H1 (cell line): ENCODE results near the gene SLC12A7. TPM values are rescaled to one million over a fixed set of nuclear protein-coding genes. Genes with fewer than 3 reads are reported as not detected.

Source experiments
- CTCF ChIA-PET: fragments of 300-600 bp; sonication (Branson Sonifier 250); formaldehyde crosslinking; loops from one replicate; lab custom pipeline; 2021; ENCODE audit not compliant: partially characterized antibody; lab: Charles Lee
- POLR2A ChIA-PET: fragments of 300-600 bp; sonication (Branson Sonifier 250); formaldehyde crosslinking; loops from one replicate; lab custom pipeline; 2021; ENCODE audit warnings: inconsistent platforms; ENCODE audit not compliant: partially characterized antibody; lab: Charles Lee
- DNase-seq, 2 experiments: peaks; one replicate each; pipeline versions ENCODE4 v3.0.0 to v3.0.0-alpha.2; 2010 to 2022; ENCODE audit warnings: low spot score in 2 of 2, low read depth in 1 of 2, mixed read lengths in 1 of 2
- FAIRE-seq: peaks from 2 replicates; lab custom pipeline; 2011; peaks lifted over from hg19 to GRCh38; lab: Jason Lieb, UNC
- H2AFZ ChIP-seq: 2 replicates; pipeline ENCODE4 v1.8.1; 2012; ENCODE audit warnings: low read length, inconsistent platforms
- H2AK5ac ChIP-seq: 2 replicates; pipeline ENCODE4 v1.6.1; 2013; ENCODE audit warnings: low read depth, low read length
- H2BK120ac ChIP-seq: replicated peaks from 2 replicates; pipeline ENCODE3; 2013; ENCODE audit warnings: low read depth, low read length, inconsistent platforms
- H2BK12ac ChIP-seq: 2 replicates; pipeline ENCODE4 v1.6.1; 2013; ENCODE audit warnings: low read depth, low read length
- H2BK15ac ChIP-seq: 2 replicates; pipeline ENCODE4 v1.6.1; 2013; ENCODE audit warnings: low read length
- H2BK20ac ChIP-seq: 2 replicates; pipeline ENCODE4 v1.6.1; 2013; ENCODE audit warnings: low read length
- H2BK5ac ChIP-seq: 2 replicates; pipeline ENCODE4 v1.6.1; 2013; ENCODE audit warnings: low read depth, low read length
- H3K14ac ChIP-seq: 2 replicates; pipeline ENCODE4 v1.6.1; 2013; ENCODE audit warnings: inconsistent platforms; ENCODE audit not compliant: insufficient read length
- H3K18ac ChIP-seq: 2 replicates; pipeline ENCODE4 v1.6.1; 2013; ENCODE audit warnings: low read length; ENCODE audit errors: extremely low read depth
- H3K23ac ChIP-seq: 2 replicates; pipeline ENCODE4 v1.6.1; 2013; ENCODE audit warnings: inconsistent platforms; ENCODE audit not compliant: insufficient read length
- H3K23me2 ChIP-seq: 2 replicates; pipeline ENCODE4 v1.6.1; 2013; ENCODE audit warnings: low read depth, low read length
- H3K27ac ChIP-seq: 2 replicates; pipeline ENCODE4 v1.6.1; 2011; ENCODE audit warnings: low read depth, low read length, inconsistent platforms
- H3K27me3 ChIP-seq, 4 experiments: replicated peaks in 1 of 4; 1 replicate in 1 of 4; 2 replicates in 3 of 4; pipeline versions ENCODE4 v1.6.1 to v1.8.1; 2011 to 2013; ENCODE audit warnings: low read length in 3 of 4, mild to moderate bottlenecking in 3 of 4, inconsistent platforms in 2 of 4, mixed read lengths in 2 of 4, moderate library complexity in 1 of 4; ENCODE audit not compliant: control insufficient read depth in 3 of 4, insufficient read depth in 3 of 4; ENCODE audit errors: extremely low read depth in 1 of 4
- H3K36me3 ChIP-seq, 4 experiments: 2 replicates each; pipeline versions ENCODE4 v1.6.1 to v1.8.1; 2011 to 2013; ENCODE audit warnings: mild to moderate bottlenecking in 4 of 4, low read length in 3 of 4, moderate library complexity in 2 of 4, control low read depth in 1 of 4, inconsistent platforms in 1 of 4; ENCODE audit not compliant: insufficient read depth in 4 of 4, control insufficient read depth in 2 of 4
- H3K4ac ChIP-seq: replicated peaks from 2 replicates; pipeline ENCODE3; 2013; ENCODE audit warnings: low read length, low read depth, mixed read lengths, inconsistent platforms; ENCODE audit not compliant: insufficient read length
- H3K4me1 ChIP-seq, 4 experiments: replicated peaks in 1 of 4; 1 replicate in 1 of 4; 2 replicates in 3 of 4; pipeline versions ENCODE4 v1.6.1 to v1.8.1; 2011 to 2013; ENCODE audit warnings: low read length in 3 of 4, inconsistent platforms in 2 of 4, mixed read lengths in 1 of 4; ENCODE audit not compliant: insufficient read depth in 4 of 4, control insufficient read depth in 3 of 4
- H3K4me2 ChIP-seq, 2 experiments: 2 replicates each; pipeline versions ENCODE4 v1.6.1 to v1.8.1; 2011 to 2013; ENCODE audit warnings: low read depth in 2 of 2, low read length in 2 of 2, control low read depth in 1 of 2, inconsistent platforms in 1 of 2, mild to moderate bottlenecking in 1 of 2; ENCODE audit not compliant: insufficient read depth in 1 of 2
- H3K4me3 ChIP-seq, 4 experiments: fragments of 200-600, 300-600 bp in 1 of 4; sonication (generic), shearing (Covaris generic), sonication (Bioruptor Twin) in 1 of 4; 2 replicates each; pipeline versions ENCODE4 v1.5.1 to v1.8.1; 2011 to 2016; ENCODE audit warnings: low read length in 4 of 4, low read depth in 3 of 4, control low read depth in 2 of 4, inconsistent platforms in 2 of 4, mild to moderate bottlenecking in 2 of 4, mixed read lengths in 1 of 4, moderate library complexity in 1 of 4; ENCODE audit not compliant: insufficient read depth in 2 of 4; ENCODE audit errors: extremely low read depth in 1 of 4
- H3K56ac ChIP-seq: replicated peaks from 2 replicates; pipeline ENCODE3; 2013; ENCODE audit warnings: low read depth, mild to moderate bottlenecking, mixed read lengths, low read length, inconsistent platforms; ENCODE audit not compliant: insufficient read length
- H3K79me1 ChIP-seq: 2 replicates; pipeline ENCODE4 v1.6.1; 2013; ENCODE audit warnings: low read depth, low read length, control low read depth
- H3K79me2 ChIP-seq, 2 experiments: 2 replicates each; pipeline versions ENCODE4 v1.6.1 to v1.8.1; 2012 to 2013; ENCODE audit warnings: low read length in 2 of 2, mild to moderate bottlenecking in 2 of 2, inconsistent platforms in 1 of 2; ENCODE audit not compliant: insufficient read depth in 2 of 2, control insufficient read depth in 1 of 2
- H3K9ac ChIP-seq, 4 experiments: replicated peaks in 1 of 4; 1 replicate in 1 of 4; 2 replicates in 3 of 4; pipeline versions ENCODE4 v1.6.1 to v1.8.1; 2011 to 2013; ENCODE audit warnings: low read depth in 3 of 4, low read length in 3 of 4, control low read depth in 2 of 4, mild to moderate bottlenecking in 2 of 4, moderate library complexity in 2 of 4, inconsistent platforms in 1 of 4; ENCODE audit errors: extremely low read depth in 1 of 4
- H3K9me3 ChIP-seq, 2 experiments: 2 replicates each; pipeline versions ENCODE4 v1.6.1 to v1.8.1; 2012 to 2013; ENCODE audit warnings: mild to moderate bottlenecking in 2 of 2, moderate library complexity in 2 of 2, control low read depth in 1 of 2, inconsistent platforms in 1 of 2, low read depth in 1 of 2, low read length in 1 of 2, mixed read lengths in 1 of 2; ENCODE audit not compliant: insufficient read depth in 2 of 2
- H4K20me1 ChIP-seq, 2 experiments: replicated peaks in 1 of 2; 2 replicates each; pipeline versions ENCODE3 to v1.8.1; 2011 to 2013; ENCODE audit warnings: inconsistent platforms in 2 of 2, low read length in 2 of 2, mild to moderate bottlenecking in 1 of 2; ENCODE audit not compliant: insufficient read depth in 2 of 2, control insufficient read depth in 1 of 2
- H4K5ac ChIP-seq: 2 replicates; pipeline ENCODE4 v1.6.1; 2013; ENCODE audit warnings: low read length, low read depth, mixed read lengths, inconsistent platforms; ENCODE audit not compliant: insufficient read length
- H4K8ac ChIP-seq: 2 replicates; pipeline ENCODE4 v1.8.0; 2013; ENCODE audit warnings: mild to moderate bottlenecking, moderate library complexity, low read length, inconsistent platforms; ENCODE audit not compliant: insufficient read depth; ENCODE audit errors: extremely low read depth
- H4K91ac ChIP-seq: replicated peaks from 2 replicates; pipeline ENCODE3; 2013; ENCODE audit warnings: low read length, mixed read lengths, inconsistent platforms; ENCODE audit not compliant: insufficient read length
- HDAC2 ChIP-seq, 2 experiments: fragments of 300-600 bp in 1 of 2; sonication (generic) in 1 of 2; IDR thresholded peaks; 2 replicates each; pipeline ENCODE4 v1.6.1; 2011 to 2012; ENCODE audit warnings: low read depth in 2 of 2, low read length in 2 of 2, mild to moderate bottlenecking in 2 of 2, moderate library complexity in 2 of 2, borderline replicate concordance in 1 of 2, inconsistent platforms in 1 of 2
- HDAC6 ChIP-seq: IDR thresholded peaks from one replicate; pipeline ENCODE4 v1.7.1; 2012; ENCODE audit warnings: low read depth, mild to moderate bottlenecking, inconsistent platforms, low read length, moderate library complexity
- SRF ChIP-seq: IDR thresholded peaks from 2 replicates; pipeline ENCODE4 v1.6.1; 2011; ENCODE audit warnings: mild to moderate bottlenecking, low read depth, low read length, moderate library complexity
- TCF12 ChIP-seq: IDR thresholded peaks from 2 replicates; pipeline ENCODE4 v1.6.1; 2011; ENCODE audit warnings: low read depth, mild to moderate bottlenecking, low read length
- ZNF274 ChIP-seq: IDR thresholded peaks from 2 replicates; pipeline ENCODE4 v1.7.0; 2012; ENCODE audit warnings: low read length, borderline replicate concordance; ENCODE audit errors: extremely low read depth
- WGBS, 2 experiments: shearing (Covaris generic) in 1 of 2; methylation state at CpG; one replicate each; pipeline versions ENCODE4 v1.1.6 to v1.1.7; 2013 to 2015; ENCODE audit warnings: low lambda C conversion rate in 2 of 2, mixed read lengths in 2 of 2, inconsistent platforms in 1 of 2, low coverage in 1 of 2, missing lambda C conversion rate in 1 of 2; ENCODE audit not compliant: insufficient replicate concordance in 2 of 2, insufficient coverage in 1 of 2, insufficient read length in 1 of 2; ENCODE audit errors: extremely low coverage in 1 of 2, missing lambda C conversion rate in 1 of 2; 5-methylcytosine and 5-hydroxymethylcytosine counted together
- polyA plus RNA-seq, 7 experiments: library from polyadenylated mRNA; depleted of rRNA in 3 of 7; stranded (reverse) in 5 of 7; unstranded in 2 of 7; fragments of >200 nt in 5 of 7; fragments of 200-250 nt in 2 of 7; gene quantifications; 1 replicate in 5 of 7; 2 replicates in 1 of 7; 4 replicates in 1 of 7; pipeline versions ENCODE4 v1.2.1 to v1.2.3, GENCODE V29; 2011 to 2013; ENCODE audit warnings: missing spikeins in 2 of 7, mixed read lengths in 2 of 7
- total RNA-seq: library from RNA; stranded (reverse); fragmentation: NEBNext Ultra II Directional; extraction: Animal tissue kit (Norgen Biotek cat#: 25700); gene quantifications from 2 replicates; pipeline ENCODE4 v1.2.1, GENCODE V29; 2021

SLC12A7 gene
- total and polyA plus RNA-seq, 2 of the 8 experiments (the other 6 are each of a cell fraction or from before 2014, with no cell fraction given) = 23.5 to 39.7 TPM

- Histone ChIP-seq H3K4me2 (no peak overlapping the region; a peak in 1 of 4 replicates), H3K9ac (no peak overlapping the region), H2AFZ (no peak overlapping the region), H3K9me3 (no peaks in the 10 kb centered on the region), H2BK15ac (no peak overlapping the region), H3K36me3 (no peaks in the 10 kb centered on the region; a peak in 1 of 8 replicates), H4K8ac (no peak overlapping the region), H3K23ac (no peak overlapping the region), H3K14ac (no peak overlapping the region), H3K4me3 (no peak overlapping the region), H2BK12ac (no peak overlapping the region), H3K79me1 (no peaks in the 10 kb centered on the region; the same call in 1 of the 2 replicates), H3K18ac (no peak overlapping the region; the same call in 1 of the 2 replicates), H2BK20ac (no peak overlapping the region), H3K79me2 (no peaks in the 10 kb centered on the region), H3K27ac (no peak overlapping the region), H2BK120ac (no peak overlapping the region), H3K23me2 (peaks cover 3% of the 10 kb centered on the region; the same call in 1 of the 2 replicates), H3K27me3 (peaks cover 19 to 40% (median 36%) of the 10 kb centered on the region in 4 experiments), H2BK5ac (no peak overlapping the region), H3K4ac (no peak overlapping the region), H4K5ac (no peak overlapping the region), H3K4me1 (peaks cover 3 to 15% (median 6%) of the 10 kb centered on the region in 4 experiments; a peak in 6 of 7 replicates), H4K20me1 (peaks cover 3 to 4% of the 10 kb centered on the region in 2 experiments), H4K91ac (no peak overlapping the region), H3K56ac (no peak overlapping the region), H2AK5ac (no peak overlapping the region)
- ChIA-PET CTCF (interaction anchor here (0.7 to 7.2 kb wide), 43 partner anchors 9 to 355 kb away, joined by 3 to 71 read pairs (median 4); no protein-coding TSS in a partner anchor), POLR2A (interaction anchor here (0.7 to 0.8 kb wide), 2 partner anchors 19 to 92 kb away, joined by 3 to 4 read pairs; no protein-coding TSS in a partner anchor)
- WGBS, 2 experiments = 67% methylated on average over 13 of the region's 13 CpGs; no CpG with 5 or more reads in 1 of the 2 experiments
- no peak for TF ChIP-seq HDAC2 (IDR thresholded peaks at IDR 0.05; ENCODE audit: borderline replicate concordance in 1 of 2, low read depth in 2 of 2, low read length in 2 of 2)
- no peak for TF ChIP-seq ZNF274
- no peak for TF ChIP-seq TCF12
- TF ChIP-seq HDAC6 = no peak
- TF ChIP-seq SRF = no peak
- DNase-seq (no peak), FAIRE-seq (no peak)
Observed at GRCh38 chr5:1010641-1011046, 101.2 kb downstream of the SLC12A7 start.
